ENCODE data around the gene ZNF580.

Gene ZNF580

GRCh38 chr19:55643003-55643886 is 2.4 kb downstream of the ZNF580 start, which contains the start of gene ZNF581:
Gene ZNF581 (plus strand): TSS chr19:55643649. CDS start chr19:55644572, 923 bp downstream.
- no peak for TF ChIP-seq ZNF274 (IDR thresholded peaks at IDR 0.05; ENCODE audit: low read depth, low read length)
- peak within 1 kb of the TSS; percentile 95 for H3K4me3 ChIP-seq (ENCODE audit: low read length)

GRCh38 chr19:55643887-55644176 is 3.0 kb downstream of the ZNF580 start:
- peak overlapping the region; percentile 95 for H3K4me3 ChIP-seq (ENCODE audit: low read length)
- no peak for TF ChIP-seq ZNF274 (IDR thresholded peaks at IDR 0.05; ENCODE audit: low read depth, low read length)

DNA sequence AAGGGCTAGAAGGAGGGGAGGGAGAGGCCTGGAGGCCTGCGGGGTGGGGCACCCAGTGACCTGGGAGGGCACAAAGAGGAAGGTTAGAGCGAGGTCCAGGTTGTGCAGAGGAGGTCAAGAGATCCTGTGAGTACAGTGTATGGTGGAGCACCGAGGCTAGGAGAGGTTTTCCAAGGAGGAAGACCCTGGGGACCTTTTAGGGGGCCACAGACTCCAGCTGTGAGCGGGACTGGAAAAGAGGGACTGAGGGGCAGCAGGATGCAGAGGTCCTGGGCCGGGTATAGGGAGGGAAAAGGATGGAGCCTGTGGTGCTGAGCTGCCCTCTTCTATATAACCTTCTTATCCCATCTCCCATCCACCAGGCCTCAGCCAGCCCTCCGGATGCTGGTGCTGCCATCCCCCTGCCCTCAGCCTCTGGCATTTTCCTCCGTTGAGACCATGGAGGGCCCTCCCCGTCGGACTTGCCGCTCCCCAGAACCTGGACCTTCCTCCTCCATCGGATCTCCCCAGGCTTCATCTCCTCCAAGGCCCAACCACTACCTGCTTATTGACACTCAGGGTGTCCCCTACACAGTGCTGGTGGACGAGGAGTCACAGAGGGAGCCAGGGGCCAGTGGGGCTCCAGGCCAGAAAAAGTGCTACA is 3.5 kb downstream of the ZNF580 start:
- no peak for TF ChIP-seq ZNF274 (IDR thresholded peaks at IDR 0.05; ENCODE audit: low read depth, low read length)
- peak overlapping the region; percentile 95 for H3K4me3 ChIP-seq (ENCODE audit: low read length)

GRCh38 chr19:55644842-55645511 is 4.2 kb downstream of the ZNF580 start:
- no peak for TF ChIP-seq ZNF274 (IDR thresholded peaks at IDR 0.05; ENCODE audit: low read depth, low read length)

DNA sequence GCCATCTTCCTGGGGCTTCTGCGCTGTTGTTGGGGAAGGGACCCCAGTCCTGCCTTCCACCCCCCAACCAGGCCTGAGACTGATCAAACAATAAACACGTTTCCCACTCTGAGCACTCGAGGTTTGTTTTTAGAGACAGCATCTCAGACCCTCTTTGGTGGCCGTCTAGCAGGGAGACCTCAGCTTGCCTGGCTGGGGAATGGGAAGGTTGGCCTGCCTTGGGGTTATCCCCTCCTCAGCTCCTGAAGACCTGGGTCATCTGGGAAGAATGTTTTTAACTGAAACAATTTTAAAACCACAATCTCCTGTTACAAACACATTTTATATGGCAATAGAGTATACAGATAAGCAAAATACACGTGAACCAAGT is 4.7 kb downstream of the ZNF580 start:
- H3K4me3 ChIP-seq (ENCODE audit: low read length) = no peak overlapping the region
- no peak for TF ChIP-seq ZNF274 (IDR thresholded peaks at IDR 0.05; ENCODE audit: low read depth, low read length)

More at GRCh38 chr19:55644842-55645511, 4.2 kb downstream of the ZNF580 start:
- peak overlapping the region; percentile 95; the same call in 1 of the 2 replicates for H3K4me3 ChIP-seq (ENCODE audit: low read length)

DNA sequence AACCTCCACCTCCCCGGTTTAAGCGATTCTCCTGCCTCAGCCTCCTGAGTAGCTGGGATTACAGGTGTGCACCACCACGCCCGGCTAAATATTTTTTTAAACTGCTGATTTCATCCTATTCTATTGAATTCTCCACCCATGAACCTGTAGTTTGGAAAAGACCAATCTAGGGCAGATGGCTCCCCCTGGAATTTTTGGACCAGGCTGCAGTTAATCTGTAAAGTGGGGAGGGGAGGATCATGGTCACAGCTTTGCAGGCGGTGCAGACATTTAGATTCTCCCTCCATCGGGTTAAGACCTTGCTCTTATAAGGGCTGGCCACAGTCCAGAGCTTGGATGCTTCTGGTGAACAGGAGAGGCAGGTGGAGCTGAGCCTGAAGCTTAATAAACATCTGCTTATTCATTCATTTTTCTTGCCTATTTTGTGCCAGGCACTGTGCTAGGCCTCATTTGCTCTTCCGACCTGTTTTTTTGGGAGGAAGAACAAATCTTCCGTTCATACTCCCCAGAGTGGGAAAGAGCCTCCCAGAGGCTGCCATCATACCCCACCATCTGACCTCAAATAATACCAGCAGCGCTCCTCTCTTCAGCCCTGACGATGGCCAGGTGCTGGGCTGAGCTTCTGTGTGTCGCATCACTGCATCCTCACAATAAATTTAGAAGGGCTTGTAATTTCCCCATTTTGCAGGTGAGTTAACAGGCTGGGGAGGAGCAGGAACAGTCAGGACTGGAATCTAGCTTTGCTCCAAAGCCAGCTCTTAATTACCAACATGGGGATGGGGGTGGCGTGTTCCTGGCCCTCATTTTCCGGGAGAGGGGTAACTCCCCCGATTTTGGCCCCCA is 6.3 kb downstream of the ZNF580 start:
- peak overlapping the region; percentile 69; the same call in 1 of the 2 replicates for H3K4me3 ChIP-seq (ENCODE audit: low read length)
- no peak for TF ChIP-seq ZNF274 (IDR thresholded peaks at IDR 0.05; ENCODE audit: low read depth, low read length)

- H3K4me3 ChIP-seq (ENCODE audit: low read length) = peak within 1 kb of the TSS; percentile 69
- TF ChIP-seq ZNF274 (IDR thresholded peaks at IDR 0.05; ENCODE audit: low read depth, low read length) = no peak
Measured at GRCh38 chr19:55647732-55648584, 7.2 kb downstream of the ZNF580 start, which contains the start of gene CCDC106. Gene CCDC106 (plus strand): TSS chr19:55648212. CDS start chr19:55649047, 835 bp downstream.

- peak overlapping the region; percentile 69 for H3K4me3 ChIP-seq (ENCODE audit: low read length)
- TF ChIP-seq ZNF274 (IDR thresholded peaks at IDR 0.05; ENCODE audit: low read depth, low read length) = no peak
Measured at GRCh38 chr19:55648585-55649267, 7.9 kb downstream of the ZNF580 start.

GRCh38 chr19:55649268-55650125 is 8.7 kb downstream of the ZNF580 start:
- peak overlapping the region; percentile 69; the same call in 1 of the 2 replicates for H3K4me3 ChIP-seq (ENCODE audit: low read length)
- TF ChIP-seq ZNF274 (IDR thresholded peaks at IDR 0.05; ENCODE audit: low read depth, low read length) = no peak

DNA sequence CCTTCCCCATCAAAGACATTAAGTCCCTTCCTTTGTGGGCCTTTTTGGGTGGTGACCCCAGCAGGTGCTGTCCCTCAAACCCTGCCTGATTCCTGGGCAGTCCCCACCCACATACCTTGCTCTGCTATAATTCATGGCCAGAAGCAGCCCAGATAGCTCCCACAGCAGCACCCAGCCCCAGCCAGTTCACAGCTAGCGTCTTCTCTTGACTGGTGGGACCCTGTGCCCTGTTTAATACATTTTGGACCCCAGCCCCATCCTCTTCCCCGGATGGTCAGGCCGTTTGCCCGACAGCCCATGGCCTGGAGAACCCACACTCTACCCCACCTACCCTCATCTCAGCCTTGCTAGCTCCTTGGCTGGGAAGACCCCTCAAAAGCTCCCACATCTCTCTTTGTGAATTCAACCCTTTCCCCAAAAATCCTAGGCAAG is 9.3 kb downstream of the ZNF580 start:
- H3K4me3 ChIP-seq (ENCODE audit: low read length) = no peak overlapping the region
- TF ChIP-seq ZNF274 (IDR thresholded peaks at IDR 0.05; ENCODE audit: low read depth, low read length) = no peak

DNA sequence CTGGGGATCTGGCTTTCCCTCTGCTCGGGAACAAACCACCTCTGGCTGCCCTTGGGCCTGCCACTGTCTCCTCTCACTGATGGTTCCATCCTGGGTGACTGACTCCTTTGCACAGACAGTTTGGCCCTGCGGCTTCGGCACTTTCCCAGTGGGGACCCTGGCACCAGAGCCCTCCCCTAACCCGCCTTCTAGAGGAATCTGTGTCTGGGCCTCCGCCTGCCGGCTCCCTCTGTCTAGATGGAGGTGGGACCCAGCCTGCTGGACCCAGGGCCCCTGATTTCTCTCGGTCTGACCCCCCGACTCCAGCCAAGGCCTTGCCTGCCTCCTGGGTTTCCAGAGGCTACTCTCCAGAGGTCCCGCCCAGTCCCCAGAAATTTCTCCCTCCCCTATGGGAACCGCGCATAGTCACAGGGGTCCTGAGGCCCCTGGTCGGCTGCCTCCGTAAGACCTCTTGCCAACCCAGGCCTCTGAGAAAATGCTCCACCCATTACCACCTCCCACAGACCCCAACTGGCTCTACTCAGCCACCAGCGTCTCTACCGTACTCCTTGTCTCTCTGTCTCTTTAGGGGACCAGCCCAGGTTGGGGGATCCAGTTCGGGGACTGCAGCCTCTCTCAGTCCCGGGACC is 9.9 kb downstream of the ZNF580 start:
- H3K4me3 ChIP-seq (ENCODE audit: low read length) = no peak overlapping the region
- no peak for TF ChIP-seq ZNF274 (IDR thresholded peaks at IDR 0.05; ENCODE audit: low read depth, low read length)

All from GM08714 (cell line).